ENCODE measurements around the gene KSR1.
"Not testable (repeated sequence)": the region's sequence is repeated elsewhere in the genome, so short reads cannot be mapped to it uniquely, and the experiment has no call there.

The KSR1 gene

GRCh38 chr17:27669136-27669535 is 212.9 kb downstream of the KSR1 start:
- no peak for DNase-seq (ENCODE audit: low read depth)
- no peak for TF ChIP-seq CTCF (IDR thresholded peaks at IDR 0.05; ENCODE audit: control insufficient read depth, extremely low read depth, insufficient read depth)
- no peak overlapping the region for H3K4me3 ChIP-seq (ENCODE audit: low read depth, low read length)

GRCh38 chr17:27669850-27670249 is 213.6 kb downstream of the KSR1 start:
- H3K4me3 ChIP-seq (ENCODE audit: low read depth, low read length) = no peak overlapping the region
- DNase-seq (ENCODE audit: low read depth) = no peak
- TF ChIP-seq CTCF (IDR thresholded peaks at IDR 0.05; ENCODE audit: control insufficient read depth, extremely low read depth, insufficient read depth) = no peak

GRCh38 chr17:27670791-27671590 is 214.7 kb downstream of the KSR1 start:
- H3K4me3 ChIP-seq (ENCODE audit: low read depth, low read length) = no peak overlapping the region
- no peak for TF ChIP-seq CTCF (IDR thresholded peaks at IDR 0.05; ENCODE audit: control insufficient read depth, extremely low read depth, insufficient read depth)
- DNase-seq (ENCODE audit: low read depth) = no peak

- no peak overlapping the region for H3K4me3 ChIP-seq (ENCODE audit: low read depth, low read length)
- no peak for DNase-seq (ENCODE audit: low read depth)
- TF ChIP-seq CTCF (IDR thresholded peaks at IDR 0.05; ENCODE audit: control insufficient read depth, extremely low read depth, insufficient read depth) = no peak
Observed at GRCh38 chr17:27671591-27671910, 215.3 kb downstream of the KSR1 start.

GRCh38 chr17:27671977-27672480 is 215.8 kb downstream of the KSR1 start:
- not testable (repeated sequence) for H3K4me3 ChIP-seq (ENCODE audit: low read depth, low read length); DNase-seq (ENCODE audit: low read depth)

GRCh38 chr17:27674335-27674734 is 218.1 kb downstream of the KSR1 start:
- DNase-seq (ENCODE audit: low read depth) = no peak
- no peak for TF ChIP-seq CTCF (IDR thresholded peaks at IDR 0.05; ENCODE audit: control insufficient read depth, extremely low read depth, insufficient read depth)
- H3K4me3 ChIP-seq (ENCODE audit: low read depth, low read length) = no peak overlapping the region
